Psoas muscle (tissue), 8 donors: ENCODE results near the gene NR6A1. TPM values are rescaled to one million over a fixed set of nuclear protein-coding genes. Genes with fewer than 3 reads are reported as not detected.

Experiments
- ATAC-seq, 4 donors: fragments of 200-7000 bp; cut with Tn5 transposase; one replicate each; pipeline ENCODE4 v1.9.1; 2020; ENCODE audit warnings: moderate library complexity in 3 of 4, mild to moderate bottlenecking in 2 of 4
- DNase-seq, 2 donors: peaks; one replicate each; pipeline ENCODE4 v3.0.0-alpha.2; 2020
- H3K27ac ChIP-seq: fragments of 200-600 bp; one replicate; pipeline ENCODE4 v1.8.0; 2022
- H3K27me3 ChIP-seq, 3 donors: fragments of 200-600 bp in 1 of 3; one replicate each; pipeline versions ENCODE4 v1.6.1 to v1.8.0; 2013 to 2022; ENCODE audit warnings: low read length in 2 of 3, mild to moderate bottlenecking in 2 of 3, moderate library complexity in 1 of 3; ENCODE audit not compliant: insufficient read depth in 3 of 3
- H3K36me3 ChIP-seq, 2 donors: fragments of 200-600 bp in 1 of 2; one replicate each; pipeline versions ENCODE4 v1.6.1 to v1.8.0; 2013 to 2022; ENCODE audit warnings: low read depth in 1 of 2, mild to moderate bottlenecking in 1 of 2, moderate library complexity in 1 of 2; ENCODE audit not compliant: insufficient read depth in 1 of 2
- H3K4me1 ChIP-seq: fragments of 200-600 bp; one replicate; pipeline ENCODE4 v1.8.0; 2022
- H3K4me3 ChIP-seq: fragments of 200-600 bp; one replicate; pipeline ENCODE4 v1.8.0; 2022; ENCODE audit warnings: mild to moderate bottlenecking
- H3K9me3 ChIP-seq: fragments of 200-600 bp; one replicate; pipeline ENCODE4 v1.8.0; 2022
- CTCF ChIP-seq: fragments of 200-600 bp; IDR thresholded peaks from one replicate; pipeline ENCODE4 v1.8.0; 2022; ENCODE audit warnings: antibody characterized with exemption
- WGBS, 3 donors: extraction: QIAGEN DNeasy Blood & Tissue Kit; methylation state at CpG; one replicate each; pipeline versions ENCODE4 v1.1.6 to v1.1.7; 2013; 5-methylcytosine and 5-hydroxymethylcytosine counted together
- intact Hi-C, 2 donors: fragments of 100-400 bp; cut with DNase I; formaldehyde crosslinking; loops; one replicate each; pipeline versions ENCODE4 v1.11.0 to v1.14.2; 2022
- polyA plus RNA-seq, 3 donors: library from polyadenylated mRNA; stranded (reverse); fragments of 200-250 nt; gene quantifications; one replicate each; pipeline ENCODE4 v1.2.3, GENCODE V29; 2013
- total RNA-seq, 4 donors: library from RNA; stranded (reverse); fragmentation: NEBNext Ultra II Directional in 2 of 4; extraction: Animal tissue kit (Norgen Biotek cat#: 25700) in 2 of 4; gene quantifications; one replicate each; pipeline versions ENCODE4 v1.2.1 to v1.2.4, GENCODE V29; 2021 to 2023
- donor health status: healthy with polysubstance abuse.
- donor health status: DM: no; HTN: no; CAD: no; lungs with moderate emphysema.
- donor health status: Bipolar disorder and iron deficiency.
- donor health status: healthy.
- donor health status: DM: yes; HTN: yes; CAD: no.
- donor health status: DM: no; HTN: no; CAD: no.
- donor health status: DM: no; HTN: no; CAD: no.
- donor health status: DM: yes; HTN: yes; CAD: no.

The NR6A1 gene
- total and polyA plus RNA-seq, 7 donors, result 0.32 to 2.6 (median 0.70) TPM

GRCh38 chr9:124813501-124814163, 42.5 kb upstream of the NR6A1 start:
- ATAC-seq, result no peak
- Histone ChIP-seq H3K27me3 (no peaks in the 10 kb centered on the region), H3K4me3 (no peak overlapping the region), H3K27ac (no peak overlapping the region), H3K4me1 (no peaks in the 10 kb centered on the region), H3K36me3 (no peaks in the 10 kb centered on the region), H3K9me3 (no peaks in the 10 kb centered on the region)
- WGBS, 3 donors, result 57 to 71% (median 62%) methylated on average over 11 of the region's 11 CpGs
- no peak for TF ChIP-seq CTCF
- intact Hi-C loops, result no loop called here
- no peak for DNase-seq

- no peaks in the 10 kb centered on the region for H3K27me3 ChIP-seq
- no peaks in the 10 kb centered on the region for H3K9me3 ChIP-seq
- H3K27ac ChIP-seq, result no peak overlapping the region
- WGBS, 3 donors, result 85 to 86% (median 86%) methylated on average over 7 of the region's 7 CpGs
- no peak for DNase-seq
- no peak overlapping the region for H3K4me3 ChIP-seq
- ATAC-seq, result no peak
- TF ChIP-seq CTCF, result no peak
- H3K36me3 ChIP-seq, result no peaks in the 10 kb centered on the region
- intact Hi-C loops, result no loop called here
- H3K4me1 ChIP-seq, result no peaks in the 10 kb centered on the region
Observed at GRCh38 chr9:124813041-124813440, 41.9 kb upstream of the NR6A1 start.

- DNase-seq, result peak in 1 of 2 donors; percentile 78
Observed at GRCh38 chr9:124812441-124812876, 41.3 kb upstream of the NR6A1 start.

GRCh38 chr9:124810663-124811355, 39.7 kb upstream of the NR6A1 start:
- no peaks in the 10 kb centered on the region for H3K36me3 ChIP-seq
- no peak overlapping the region for H3K4me3 ChIP-seq
- 56 to 71% (median 63%) methylated on average over 12 of the region's 12 CpGs for WGBS, 3 donors
- DNase-seq (no peak), ATAC-seq (peak in 1 of 4 donors; percentile 21)
- H3K9me3 ChIP-seq, result no peaks in the 10 kb centered on the region
- H3K27ac ChIP-seq, result peak overlapping the region; percentile 30
- H3K4me1 ChIP-seq, result no peaks in the 10 kb centered on the region
- TF ChIP-seq CTCF, result no peak
- H3K27me3 ChIP-seq, result no peaks in the 10 kb centered on the region
- intact Hi-C loops, result no loop called here

More at GRCh38 chr9:124812441-124812876, 41.3 kb upstream of the NR6A1 start:
- ATAC-seq, result peak; percentile 43 to 57 (median 49)
- WGBS, 3 donors, result 69 to 76% (median 73%) methylated on average over 6 of the region's 6 CpGs
- H3K4me3 ChIP-seq, result no peak overlapping the region
- H3K27ac ChIP-seq, result no peak overlapping the region
- H3K9me3 ChIP-seq, result no peaks in the 10 kb centered on the region
- H3K27me3 ChIP-seq, result no peaks in the 10 kb centered on the region
- H3K36me3 ChIP-seq, result no peaks in the 10 kb centered on the region
- H3K4me1 ChIP-seq, result no peaks in the 10 kb centered on the region
- no peak for TF ChIP-seq CTCF
- intact Hi-C loops, result no loop called here
